HG03060 (cell line): ENCODE data around the gene DLX6.

ENCODE experiments used
- ATAC-seq: cut with Tn5 transposase; IDR thresholded peaks from one replicate; pipeline ENCODE4 v1.9.1; 2021; ENCODE audit warnings: low read depth, moderate number of reproducible peaks; ENCODE audit not compliant: unreplicated experiment

Gene DLX6

GRCh38 chr7:97005183-97006054 is at the start of gene DLX6:
Gene DLX6, plus strand, starts transcription at chr7:97005553. Its CDS starts 425 bp downstream, at chr7:97005978.
- ATAC-seq, result no peak

- ATAC-seq, result no peak
Measured at GRCh38 chr7:96959135-96959534, 46.2 kb upstream of the DLX6 start.

GRCh38 chr7:96962221-96962885 is 43.0 kb upstream of the DLX6 start:
- ATAC-seq, result no peak

GRCh38 chr7:96968981-96969380 is 36.4 kb upstream of the DLX6 start:
- no peak for ATAC-seq

GRCh38 chr7:96970739-96971138 is 34.6 kb upstream of the DLX6 start:
- ATAC-seq, result no peak

- no peak for ATAC-seq
Measured at GRCh38 chr7:96973986-96974385, 31.4 kb upstream of the DLX6 start.

GRCh38 chr7:96976106-96976505 is 29.2 kb upstream of the DLX6 start:
- ATAC-seq, result no peak

- ATAC-seq, result no peak
Measured at GRCh38 chr7:96977445-96977844, 27.9 kb upstream of the DLX6 start.

- no peak for ATAC-seq
Measured at GRCh38 chr7:96979551-96980276, 25.6 kb upstream of the DLX6 start.

- ATAC-seq, result no peak
Measured at GRCh38 chr7:96982586-96982985, 22.8 kb upstream of the DLX6 start.

GRCh38 chr7:96985992-96986391 is 19.4 kb upstream of the DLX6 start:
- ATAC-seq, result no peak

- ATAC-seq, result no peak
Measured at GRCh38 chr7:96986901-96987300, 18.5 kb upstream of the DLX6 start.

GRCh38 chr7:96987719-96988118 is 17.6 kb upstream of the DLX6 start:
- no peak for ATAC-seq

- no peak for ATAC-seq
Measured at GRCh38 chr7:96989241-96989858, 16.0 kb upstream of the DLX6 start.

GRCh38 chr7:96989859-96990317 is 15.5 kb upstream of the DLX6 start:
- ATAC-seq, result no peak

- no peak for ATAC-seq
Measured at GRCh38 chr7:96991546-96992191, 13.7 kb upstream of the DLX6 start.

- no peak for ATAC-seq
Measured at GRCh38 chr7:96992192-96993005, 13.0 kb upstream of the DLX6 start.

- ATAC-seq, result no peak
Measured at GRCh38 chr7:96993094-96993865, 12.1 kb upstream of the DLX6 start.

- ATAC-seq, result no peak
Measured at GRCh38 chr7:96993980-96994379, 11.4 kb upstream of the DLX6 start.
